ENCODE measurements around the gene PPP3R2.

DNA sequence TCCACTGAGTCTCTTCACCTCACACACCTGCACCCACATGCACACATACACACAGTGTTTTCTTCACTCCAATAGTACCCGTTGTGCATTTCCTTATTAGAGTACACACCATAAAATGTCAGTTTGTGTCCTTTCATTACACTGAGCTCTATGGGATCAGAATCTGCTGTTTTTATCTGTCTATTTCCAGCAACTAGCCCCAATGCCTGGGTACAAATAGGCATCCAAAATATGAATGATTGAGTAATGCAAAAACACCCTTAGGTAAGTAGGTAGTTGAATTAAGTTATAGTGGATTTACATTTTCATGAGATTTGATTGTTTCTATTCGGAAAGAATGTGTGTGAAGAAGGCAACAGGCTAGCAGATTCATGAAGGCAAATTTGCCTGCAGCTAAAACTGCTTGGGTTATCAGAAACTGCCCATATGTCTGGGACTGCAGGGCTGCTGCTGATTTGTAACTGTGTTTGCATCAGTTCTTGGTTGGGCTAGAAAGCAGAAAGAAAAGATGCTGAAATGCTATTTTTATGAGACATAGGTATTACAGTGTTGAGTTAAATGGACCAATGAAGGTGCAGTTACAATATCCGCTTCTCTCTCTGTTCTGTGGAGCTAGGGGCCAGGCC is 26.9 kb downstream of the PPP3R2 start:
- TF ChIP-seq, protein P1, sequence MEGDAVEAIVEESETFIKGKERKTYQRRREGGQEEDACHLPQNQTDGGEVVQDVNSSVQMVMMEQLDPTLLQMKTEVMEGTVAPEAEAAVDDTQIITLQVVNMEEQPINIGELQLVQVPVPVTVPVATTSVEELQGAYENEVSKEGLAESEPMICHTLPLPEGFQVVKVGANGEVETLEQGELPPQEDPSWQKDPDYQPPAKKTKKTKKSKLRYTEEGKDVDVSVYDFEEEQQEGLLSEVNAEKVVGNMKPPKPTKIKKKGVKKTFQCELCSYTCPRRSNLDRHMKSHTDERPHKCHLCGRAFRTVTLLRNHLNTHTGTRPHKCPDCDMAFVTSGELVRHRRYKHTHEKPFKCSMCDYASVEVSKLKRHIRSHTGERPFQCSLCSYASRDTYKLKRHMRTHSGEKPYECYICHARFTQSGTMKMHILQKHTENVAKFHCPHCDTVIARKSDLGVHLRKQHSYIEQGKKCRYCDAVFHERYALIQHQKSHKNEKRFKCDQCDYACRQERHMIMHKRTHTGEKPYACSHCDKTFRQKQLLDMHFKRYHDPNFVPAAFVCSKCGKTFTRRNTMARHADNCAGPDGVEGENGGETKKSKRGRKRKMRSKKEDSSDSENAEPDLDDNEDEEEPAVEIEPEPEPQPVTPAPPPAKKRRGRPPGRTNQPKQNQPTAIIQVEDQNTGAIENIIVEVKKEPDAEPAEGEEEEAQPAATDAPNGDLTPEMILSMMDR (IDR thresholded peaks at IDR 0.05; ENCODE audit: insufficient read depth, low read length) = no peak
- TF ChIP-seq, protein P2, sequence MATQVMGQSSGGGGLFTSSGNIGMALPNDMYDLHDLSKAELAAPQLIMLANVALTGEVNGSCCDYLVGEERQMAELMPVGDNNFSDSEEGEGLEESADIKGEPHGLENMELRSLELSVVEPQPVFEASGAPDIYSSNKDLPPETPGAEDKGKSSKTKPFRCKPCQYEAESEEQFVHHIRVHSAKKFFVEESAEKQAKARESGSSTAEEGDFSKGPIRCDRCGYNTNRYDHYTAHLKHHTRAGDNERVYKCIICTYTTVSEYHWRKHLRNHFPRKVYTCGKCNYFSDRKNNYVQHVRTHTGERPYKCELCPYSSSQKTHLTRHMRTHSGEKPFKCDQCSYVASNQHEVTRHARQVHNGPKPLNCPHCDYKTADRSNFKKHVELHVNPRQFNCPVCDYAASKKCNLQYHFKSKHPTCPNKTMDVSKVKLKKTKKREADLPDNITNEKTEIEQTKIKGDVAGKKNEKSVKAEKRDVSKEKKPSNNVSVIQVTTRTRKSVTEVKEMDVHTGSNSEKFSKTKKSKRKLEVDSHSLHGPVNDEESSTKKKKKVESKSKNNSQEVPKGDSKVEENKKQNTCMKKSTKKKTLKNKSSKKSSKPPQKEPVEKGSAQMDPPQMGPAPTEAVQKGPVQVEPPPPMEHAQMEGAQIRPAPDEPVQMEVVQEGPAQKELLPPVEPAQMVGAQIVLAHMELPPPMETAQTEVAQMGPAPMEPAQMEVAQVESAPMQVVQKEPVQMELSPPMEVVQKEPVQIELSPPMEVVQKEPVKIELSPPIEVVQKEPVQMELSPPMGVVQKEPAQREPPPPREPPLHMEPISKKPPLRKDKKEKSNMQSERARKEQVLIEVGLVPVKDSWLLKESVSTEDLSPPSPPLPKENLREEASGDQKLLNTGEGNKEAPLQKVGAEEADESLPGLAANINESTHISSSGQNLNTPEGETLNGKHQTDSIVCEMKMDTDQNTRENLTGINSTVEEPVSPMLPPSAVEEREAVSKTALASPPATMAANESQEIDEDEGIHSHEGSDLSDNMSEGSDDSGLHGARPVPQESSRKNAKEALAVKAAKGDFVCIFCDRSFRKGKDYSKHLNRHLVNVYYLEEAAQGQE (IDR thresholded peaks at IDR 0.05; ENCODE audit: insufficient replicate concordance, low read depth) = no peak
